Motor neuron (in vitro differentiated cells): ENCODE data around the gene KLHL9. TPM values are rescaled to one million over a fixed set of nuclear protein-coding genes. Genes with fewer than 3 reads are reported as not detected.
"Not testable (repeated sequence)": the region's sequence is repeated elsewhere in the genome, so short reads cannot be mapped to it uniquely, and the experiment has no call there.

Experiments used
- ATAC-seq, 8 experiments: fragments of 200-7000 bp; cut with Tn5 transposase; replicated peaks in 6 of 8; 2 replicates each; pipeline ENCODE4 v1.8.0; 2021; ENCODE audit warnings: mild to moderate bottlenecking in 8 of 8, moderate library complexity in 8 of 8
- H3K27ac ChIP-seq, 2 donors: fragments of 250-450 bp; sonication (Bioruptor Pico); 2 replicates each; pipeline ENCODE4 v1.9.0; 2021; ENCODE audit warnings: antibody characterized with exemption in 2 of 2, mild to moderate bottlenecking in 2 of 2, moderate library complexity in 1 of 2
- H3K4me1 ChIP-seq, 2 donors: fragments of 250-450 bp; sonication (Bioruptor Pico); replicated peaks in 1 of 2; 2 replicates each; pipeline ENCODE4 v1.6.1; 2021; ENCODE audit warnings: antibody characterized with exemption in 2 of 2, mild to moderate bottlenecking in 2 of 2, moderate library complexity in 1 of 2
- H3K4me3 ChIP-seq, 5 donors: fragments of 250-450 bp; sonication (Bioruptor Pico); 2 replicates each; pipeline ENCODE4 v1.9.0; 2021; ENCODE audit warnings: antibody characterized with exemption in 5 of 5, mild to moderate bottlenecking in 5 of 5, moderate library complexity in 4 of 5
- WGBS, 10 experiments: fragments of 450-650 bp; shearing (Covaris generic); methylation state at CpG; one replicate each; pipeline ENCODE4 v1.0.0; 2022; 5-methylcytosine and 5-hydroxymethylcytosine counted together
- in situ Hi-C, 9 experiments: fragments of 400-800 bp; cut with MboI; loops; one replicate each; pipeline ENCODE4 v1.15.0; 2021; ENCODE audit warnings: low sequenced_read_pairs in 9 of 9, low pct_unique_long_range_greater_than_20kb in 2 of 9; ENCODE audit not compliant: unreplicated experiment in 9 of 9
- total RNA-seq, 8 experiments: library from RNA; unstranded; fragments of 300-600 nt; gene quantifications; 2 replicates each; pipeline versions ENCODE4 v1.2.3 to v1.2.4, GENCODE V29; 2022

Gene KLHL9, protein sequence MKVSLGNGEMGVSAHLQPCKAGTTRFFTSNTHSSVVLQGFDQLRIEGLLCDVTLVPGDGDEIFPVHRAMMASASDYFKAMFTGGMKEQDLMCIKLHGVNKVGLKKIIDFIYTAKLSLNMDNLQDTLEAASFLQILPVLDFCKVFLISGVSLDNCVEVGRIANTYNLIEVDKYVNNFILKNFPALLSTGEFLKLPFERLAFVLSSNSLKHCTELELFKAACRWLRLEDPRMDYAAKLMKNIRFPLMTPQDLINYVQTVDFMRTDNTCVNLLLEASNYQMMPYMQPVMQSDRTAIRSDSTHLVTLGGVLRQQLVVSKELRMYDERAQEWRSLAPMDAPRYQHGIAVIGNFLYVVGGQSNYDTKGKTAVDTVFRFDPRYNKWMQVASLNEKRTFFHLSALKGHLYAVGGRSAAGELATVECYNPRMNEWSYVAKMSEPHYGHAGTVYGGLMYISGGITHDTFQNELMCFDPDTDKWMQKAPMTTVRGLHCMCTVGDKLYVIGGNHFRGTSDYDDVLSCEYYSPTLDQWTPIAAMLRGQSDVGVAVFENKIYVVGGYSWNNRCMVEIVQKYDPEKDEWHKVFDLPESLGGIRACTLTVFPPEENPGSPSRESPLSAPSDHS
- 10 to 100 TPM; 25.6 to 44.6 (median 36.9) TPM for total RNA-seq

GRCh38 chr9:21334701-21335632 lies at the start of gene KLHL9:
KLHL9 (minus strand) TSS chr9:21335404; CDS start chr9:21334859, 545 bp downstream.
- 0 to 3% (median 0%) methylated on average over 2 to 15 of the region's 55 CpGs; no CpG with 5 or more reads in 3 of the 10 experiments for WGBS, 10 experiments
- peaks cover 16 to 39% of the 10 kb centered on the region in 2 donors for H3K4me1 ChIP-seq
- in situ Hi-C loops, result no loop called here
- ATAC-seq, result peak; percentile 93 to 98 (median 96)
- peak within 1 kb of the TSS; percentile 87 to 95 (median 93) for H3K4me3 ChIP-seq
- peak within 1 kb of the TSS; percentile 93 to 98 for H3K27ac ChIP-seq

DNA sequence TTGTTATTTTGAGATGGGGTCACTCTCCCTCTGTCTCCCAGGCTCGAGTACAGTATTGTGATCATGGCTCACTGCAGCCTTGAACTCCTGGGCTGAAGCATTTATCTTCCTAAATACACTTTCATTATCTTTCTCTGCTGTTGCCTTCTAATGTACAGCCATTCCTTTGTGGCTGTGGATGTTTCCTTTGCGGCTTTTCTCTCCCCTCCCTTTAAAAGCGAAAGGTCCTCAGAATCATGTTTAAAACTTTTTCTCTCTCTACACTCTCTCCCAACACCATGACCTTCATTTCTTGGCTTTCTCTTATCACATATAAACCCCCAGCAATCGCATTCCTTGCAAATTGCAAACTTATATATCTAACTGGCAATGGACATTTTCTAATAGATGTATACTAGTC lies 48.4 kb upstream of the KLHL9 start:
- H3K4me3 ChIP-seq, result no peak overlapping the region
- in situ Hi-C loops, result no loop called here
- no peak overlapping the region for H3K27ac ChIP-seq
- 53 to 81% (median 67%) methylated on average over 2 to 4 of the region's 4 CpGs for WGBS, 10 experiments
- peaks cover 4 to 9% of the 10 kb centered on the region in 2 donors for H3K4me1 ChIP-seq
- no peak for ATAC-seq

GRCh38 chr9:21381448-21382339 lies 46.5 kb upstream of the KLHL9 start:
- Histone ChIP-seq H3K27ac (peak overlapping the region in 1 of 2 donors; percentile 45), H3K4me1 (peaks cover 4 to 9% of the 10 kb centered on the region in 2 donors), H3K4me3 (no peak overlapping the region)
- peak in 7 of 8 experiments; percentile 37 to 99 (median 91) for ATAC-seq
- 16 to 74% (median 36%) methylated on average over 2 to 4 of the region's 5 CpGs; no CpG with 5 or more reads in 1 of the 10 experiments for WGBS, 10 experiments
- in situ Hi-C loops, result no loop called here

- H3K4me1 ChIP-seq, in situ Hi-C loops, H3K27ac ChIP-seq, H3K4me3 ChIP-seq: not testable (repeated sequence)
- WGBS, 10 experiments, result 0 to 81% (median 29%) methylated on average over 2 to 4 of the region's 4 CpGs; no CpG with 5 or more reads in 5 of the 10 experiments
- ATAC-seq, result peak in 1 of 8 experiments; percentile 33
Observed at GRCh38 chr9:21371467-21371866, 36.3 kb upstream of the KLHL9 start.

- Histone ChIP-seq H3K4me1 (no peaks in the 10 kb centered on the region), H3K4me3 (no peak within 1 kb of the TSS), H3K27ac (no peak within 1 kb of the TSS)
- WGBS, 10 experiments, result 24 to 100% (median 91%) methylated on average over 1 to 2 of the region's 3 CpGs; no CpG with 5 or more reads in 1 of the 10 experiments
- in situ Hi-C loops, result no loop called here
- no peak for ATAC-seq
Observed at GRCh38 chr9:21367957-21368356, 32.8 kb upstream of the KLHL9 start, which contains the start of gene IFNA13. IFNA13 (minus strand) TSS chr9:21368057; CDS start chr9:21368010, 47 bp downstream.

GRCh38 chr9:21367169-21367568 lies 32.0 kb upstream of the KLHL9 start:
- in situ Hi-C loops, H3K4me1 ChIP-seq: not testable (repeated sequence)

DNA sequence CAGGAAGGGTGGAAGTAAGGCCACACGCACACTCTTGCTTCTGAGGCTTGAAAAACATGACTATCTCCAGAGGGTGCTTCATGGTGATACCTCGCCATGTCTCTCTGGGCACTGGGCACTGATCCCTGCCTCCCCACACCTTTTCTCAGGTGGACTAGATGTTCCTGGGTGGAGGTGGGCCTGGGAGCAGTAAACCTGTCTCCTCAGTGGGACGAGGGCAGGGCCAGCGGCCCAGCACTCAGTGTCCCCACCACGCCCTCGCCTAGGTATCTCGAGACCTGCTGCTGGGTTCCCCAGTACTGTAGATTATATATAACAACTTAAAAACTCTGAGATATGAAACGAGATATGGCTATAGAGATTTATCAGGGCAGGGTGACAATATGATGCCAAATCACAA lies 27.1 kb upstream of the KLHL9 start:
- Histone ChIP-seq H3K4me3 (no peak overlapping the region), H3K4me1 (peaks cover 3 to 6% of the 10 kb centered on the region in 2 donors), H3K27ac (no peak overlapping the region)
- 14 to 89% (median 76%) methylated on average over 1 to 8 of the region's 8 CpGs; no CpG with 5 or more reads in 3 of the 10 experiments for WGBS, 10 experiments
- in situ Hi-C loops, result no loop called here
- no peak for ATAC-seq

More at GRCh38 chr9:21367169-21367568, 32.0 kb upstream of the KLHL9 start:
- not testable (repeated sequence) for ATAC-seq, H3K4me3 ChIP-seq, H3K27ac ChIP-seq
- WGBS, 10 experiments, result 17 to 86% (median 82%) methylated on average over 1 of the region's 2 CpGs; no CpG with 5 or more reads in 6 of the 10 experiments

DNA sequence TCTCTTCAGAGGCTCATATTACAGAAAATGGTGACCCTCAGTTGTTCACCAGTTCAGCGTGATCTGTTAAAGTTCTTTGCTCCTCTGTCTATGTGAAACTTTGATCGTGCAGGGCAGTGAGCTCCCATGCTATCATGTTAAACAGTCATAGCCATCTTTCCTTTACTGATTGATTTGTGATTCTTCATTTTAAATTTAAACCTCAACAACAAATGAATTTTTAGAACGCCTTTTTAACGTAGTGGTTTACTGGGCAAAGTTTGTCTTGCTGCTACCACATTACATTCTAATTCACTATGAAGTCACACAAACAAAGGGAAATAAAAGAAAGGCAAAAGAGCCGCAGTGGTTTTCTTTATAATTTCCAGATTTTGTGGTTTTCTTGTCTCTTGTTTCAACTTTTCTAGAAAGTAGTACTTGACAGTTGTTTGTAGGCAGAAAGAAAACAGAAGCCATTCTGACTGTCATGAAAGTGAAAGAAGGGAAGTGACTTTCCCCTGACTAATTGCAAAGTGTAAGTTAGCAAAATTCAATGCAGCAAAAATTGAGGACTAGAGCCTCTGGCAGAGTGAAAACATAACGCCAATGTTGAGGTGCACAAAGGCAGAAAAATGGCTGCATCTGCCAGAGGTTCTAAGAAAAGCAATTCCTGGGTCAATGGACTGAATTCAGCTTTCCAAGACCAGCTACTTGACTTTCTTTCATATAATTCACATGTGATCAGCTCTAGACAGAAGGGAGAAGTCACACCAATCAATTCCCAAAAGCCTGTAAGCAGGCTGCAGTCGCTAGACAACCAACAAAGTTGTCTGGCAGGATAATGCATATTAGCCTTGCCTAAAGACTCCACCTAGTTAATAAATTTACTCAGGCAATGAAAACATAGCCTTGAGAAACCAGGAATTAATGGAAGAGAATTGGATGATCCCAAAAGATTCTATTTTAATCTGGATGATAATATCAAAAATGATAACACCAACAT lies 22.6 kb upstream of the KLHL9 start:
- 17 to 86% (median 68%) methylated on average over 3 to 7 of the region's 7 CpGs for WGBS, 10 experiments

GRCh38 chr9:21350787-21351186 lies 15.6 kb upstream of the KLHL9 start, which contains the start of gene IFNA6:
IFNA6 (minus strand) TSS chr9:21350887; CDS start chr9:21350887, 0 bp downstream.
- in situ Hi-C loops, result no loop called here
- no peak within 1 kb of the TSS for H3K27ac ChIP-seq
- WGBS, 10 experiments, result 33 to 100% (median 93%) methylated on average over 1 of the region's 1 CpG; no CpG with 5 or more reads in 1 of the 10 experiments
- no peaks in the 10 kb centered on the region for H3K4me1 ChIP-seq
- no peak within 1 kb of the TSS for H3K4me3 ChIP-seq
- ATAC-seq, result no peak

More for the DNA sequence above, 22.6 kb upstream of the KLHL9 start:
- ATAC-seq, result peak in 4 of 8 experiments; percentile 23 to 98 (median 86)
- Histone ChIP-seq H3K4me1 (peaks cover 3 to 6% of the 10 kb centered on the region in 2 donors), H3K27ac (no peak overlapping the region), H3K4me3 (no peak overlapping the region)
- in situ Hi-C loops, result no loop called here

DNA sequence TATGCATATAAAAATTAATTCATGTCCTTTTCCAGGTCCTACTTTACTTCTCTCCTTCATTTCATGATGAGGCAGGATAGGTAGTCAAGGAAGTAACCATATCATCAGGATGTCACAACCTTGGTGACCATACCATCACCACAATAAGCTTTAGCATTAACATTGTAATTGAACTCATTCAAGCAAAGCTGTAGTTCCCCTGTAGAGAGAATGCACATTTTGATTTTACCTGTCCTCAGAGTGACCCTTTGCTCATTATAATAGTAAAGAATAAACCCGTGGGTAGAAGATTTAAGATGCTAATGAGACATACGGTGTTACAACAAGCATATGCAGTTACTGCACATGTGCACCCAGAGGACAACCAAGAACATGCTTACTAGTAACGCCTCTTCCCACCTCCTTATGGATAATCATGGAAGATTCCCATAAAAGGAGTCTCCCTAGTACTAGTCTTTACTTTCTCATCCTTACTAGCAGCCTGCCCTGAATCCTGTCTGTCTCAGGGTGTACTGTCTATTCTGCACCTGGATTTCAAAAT lies 13.3 kb upstream of the KLHL9 start:
- H3K27ac ChIP-seq, result no peak overlapping the region
- in situ Hi-C loops, result no loop called here
- H3K4me1 ChIP-seq, result no peaks in the 10 kb centered on the region
- ATAC-seq, result peak in 3 of 8 experiments; percentile 68 to 94 (median 94)
- H3K4me3 ChIP-seq, result no peak overlapping the region
- WGBS, 10 experiments, result 0 to 75% (median 43%) methylated on average over 1 to 3 of the region's 3 CpGs; no CpG with 5 or more reads in 1 of the 10 experiments
